H1 (cell line): ENCODE measurements around the gene ZNF385D.

Source experiments
- CTCF ChIP-seq, 3 experiments: IDR thresholded peaks; 1 replicate in 2 of 3; 2 replicates in 1 of 3; pipeline versions ENCODE4 v1.5.1 to v1.6.1; 2011; ENCODE audit warnings: low read length in 3 of 3, mild to moderate bottlenecking in 3 of 3, inconsistent platforms in 2 of 3, low read depth in 1 of 3, moderate library complexity in 1 of 3; ENCODE audit not compliant: insufficient read depth in 1 of 3; ENCODE audit errors: control extremely low read depth in 1 of 3
- EP300 ChIP-seq, 2 experiments: IDR thresholded peaks; 1 replicate in 1 of 2; 2 replicates in 1 of 2; pipeline ENCODE4 v1.6.1; 2011 to 2012; ENCODE audit warnings: low read depth in 2 of 2, low read length in 2 of 2, mild to moderate bottlenecking in 2 of 2, borderline replicate concordance in 1 of 2, inconsistent platforms in 1 of 2, moderate library complexity in 1 of 2
- EZH2 ChIP-seq: fragments of 200-600 bp; sonication (generic); IDR thresholded peaks from 2 replicates; pipeline ENCODE4 v1.7.1; 2012; ENCODE audit warnings: low read depth, mild to moderate bottlenecking, moderate library complexity, low read length, inconsistent platforms; ENCODE audit not compliant: severe bottlenecking
- JUND ChIP-seq: IDR thresholded peaks from 2 replicates; pipeline ENCODE4 v1.6.1; 2011; ENCODE audit warnings: mild to moderate bottlenecking, improper control_type of control experiment, low read length
- POLR2A ChIP-seq, 2 experiments: IDR thresholded peaks; 1 replicate in 1 of 2; 2 replicates in 1 of 2; pipeline ENCODE4 v1.6.1; 2011; ENCODE audit warnings: low read depth in 2 of 2, low read length in 2 of 2, mild to moderate bottlenecking in 2 of 2; ENCODE audit errors: control extremely low read depth in 1 of 2
- SRF ChIP-seq: IDR thresholded peaks from 2 replicates; pipeline ENCODE4 v1.6.1; 2011; ENCODE audit warnings: mild to moderate bottlenecking, low read depth, low read length, moderate library complexity
- SUZ12 ChIP-seq: fragments of 200-600 bp; sonication (generic); IDR thresholded peaks from 2 replicates; pipeline ENCODE4 v1.6.1; 2012; ENCODE audit warnings: mild to moderate bottlenecking, inconsistent platforms, low read length, moderate library complexity, mixed read lengths
- USF2 ChIP-seq: IDR thresholded peaks from 2 replicates; pipeline ENCODE4 v1.6.1; 2011; ENCODE audit warnings: low read length, improper control_type of control experiment
- TF ChIP-seq, protein P1 (sequence below): IDR thresholded peaks from 2 replicates; pipeline ENCODE4 v1.6.1; 2012; ENCODE audit warnings: inconsistent platforms

DNA sequence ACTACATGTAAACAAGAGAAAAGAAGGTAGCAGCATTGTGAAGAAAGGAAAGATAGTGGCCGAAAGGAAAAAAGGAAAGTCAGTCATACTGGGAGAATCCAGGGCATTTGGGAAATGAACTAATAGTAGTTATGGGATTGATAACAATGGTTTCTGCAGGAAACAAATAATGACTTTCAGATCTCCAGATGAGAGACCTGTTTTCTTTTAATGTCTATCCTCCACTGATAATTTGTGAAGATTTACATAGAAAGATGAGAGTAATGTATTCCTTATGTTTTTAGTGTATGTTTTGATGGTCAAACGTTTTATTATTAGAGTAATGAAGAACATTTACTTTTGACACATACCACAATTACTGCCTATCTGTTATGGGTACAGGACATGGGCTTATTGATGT lies 15.0 kb upstream of the ZNF385D start:
- TF ChIP-seq SRF: no peak
- TF ChIP-seq, protein P1, sequence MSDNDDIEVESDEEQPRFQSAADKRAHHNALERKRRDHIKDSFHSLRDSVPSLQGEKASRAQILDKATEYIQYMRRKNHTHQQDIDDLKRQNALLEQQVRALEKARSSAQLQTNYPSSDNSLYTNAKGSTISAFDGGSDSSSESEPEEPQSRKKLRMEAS: no peak
- TF ChIP-seq CTCF (IDR thresholded peaks at IDR 0.05; ENCODE audit: control extremely low read depth in 1 of 3, insufficient read depth in 1 of 3, low read depth in 1 of 3, low read length in 3 of 3): no peak
- no peak for TF ChIP-seq SUZ12
- no peak for TF ChIP-seq POLR2A (IDR thresholded peaks at IDR 0.05; ENCODE audit: control extremely low read depth in 1 of 2, low read depth in 2 of 2, low read length in 2 of 2)
- no peak for TF ChIP-seq USF2
- TF ChIP-seq JUND: no peak
- TF ChIP-seq EP300 (IDR thresholded peaks at IDR 0.05; ENCODE audit: borderline replicate concordance in 1 of 2, low read depth in 2 of 2, low read length in 2 of 2): no peak
- TF ChIP-seq EZH2: no peak
